GM19099 (cell line): Measurements from ENCODE around the gene NCF4.

Experiments
- POLR2A ChIP-seq: IDR thresholded peaks from 3 replicates; pipeline ENCODE4 v1.6.1; 2011; ENCODE audit warnings: low read depth; ENCODE audit not compliant: insufficient read length; ENCODE audit errors: extremely low read depth

Gene NCF4

DNA sequence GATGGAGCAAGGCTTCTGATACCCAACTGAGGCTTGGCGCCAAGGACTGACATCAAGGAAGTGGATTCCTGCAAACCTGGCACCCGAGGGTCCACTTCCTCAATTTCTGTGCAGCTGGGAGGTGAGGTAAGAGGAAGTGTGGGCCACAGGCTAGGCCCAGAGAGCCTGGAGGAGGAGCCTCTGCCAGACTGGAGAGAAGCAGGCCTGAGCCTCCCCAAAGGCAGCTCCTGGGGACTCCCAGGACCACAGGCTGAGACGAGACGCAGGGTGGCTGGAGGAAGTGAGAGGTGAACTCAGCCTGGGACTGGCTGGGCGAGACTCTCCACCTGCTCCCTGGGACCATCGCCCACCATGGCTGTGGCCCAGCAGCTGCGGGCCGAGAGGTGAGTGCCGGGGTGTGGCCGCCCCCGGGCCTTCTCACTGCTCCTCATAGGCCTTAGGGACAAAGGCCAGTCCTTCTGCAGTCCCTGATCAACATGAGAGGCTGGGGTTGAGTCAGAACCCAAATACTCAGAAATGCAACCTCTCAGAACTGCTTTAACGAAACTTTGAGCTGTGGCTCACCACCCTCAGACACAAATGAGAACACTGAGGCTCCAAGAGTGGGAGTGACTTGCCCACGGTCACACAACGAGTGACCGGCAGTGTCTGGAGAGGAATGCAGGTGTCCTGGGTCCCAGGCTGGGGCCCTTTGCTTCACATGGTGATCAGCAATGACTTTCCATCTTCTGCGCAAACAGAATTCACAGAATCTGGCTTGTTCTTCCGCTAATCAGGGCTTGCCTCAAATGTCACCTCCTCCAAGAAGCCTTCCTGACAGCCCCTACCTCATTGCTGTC lies at the start of gene NCF4:
Gene NCF4 (plus strand): TSS at position 186 of the 839 bp plus-strand sequence. CDS start 166 bp downstream, at position 352.
- peak; percentile 84 for TF ChIP-seq POLR2A

GRCh38 chr22:36811094-36811800 lies 49.6 kb upstream of the NCF4 start:
- no peak for TF ChIP-seq POLR2A

DNA sequence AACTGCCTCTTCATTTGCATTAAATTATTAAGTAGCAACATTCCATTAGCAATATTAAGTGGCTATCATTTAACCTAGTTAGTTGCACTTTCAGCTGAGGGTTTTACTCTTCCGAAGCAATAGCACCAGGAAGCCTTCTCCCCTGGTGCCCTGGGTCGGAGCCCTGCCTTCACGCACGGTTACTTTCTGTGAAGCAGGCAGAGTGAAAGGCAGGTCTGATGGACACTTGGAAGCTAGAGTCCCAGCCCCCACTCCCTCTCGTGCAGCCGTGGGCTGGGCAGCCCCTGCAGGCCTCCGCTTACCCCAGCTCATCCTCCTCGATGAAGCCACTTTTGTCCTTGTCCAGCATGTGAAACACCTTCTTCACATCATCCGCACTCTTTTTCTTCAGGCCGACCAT lies 46.0 kb upstream of the NCF4 start:
- no peak for TF ChIP-seq POLR2A

DNA sequence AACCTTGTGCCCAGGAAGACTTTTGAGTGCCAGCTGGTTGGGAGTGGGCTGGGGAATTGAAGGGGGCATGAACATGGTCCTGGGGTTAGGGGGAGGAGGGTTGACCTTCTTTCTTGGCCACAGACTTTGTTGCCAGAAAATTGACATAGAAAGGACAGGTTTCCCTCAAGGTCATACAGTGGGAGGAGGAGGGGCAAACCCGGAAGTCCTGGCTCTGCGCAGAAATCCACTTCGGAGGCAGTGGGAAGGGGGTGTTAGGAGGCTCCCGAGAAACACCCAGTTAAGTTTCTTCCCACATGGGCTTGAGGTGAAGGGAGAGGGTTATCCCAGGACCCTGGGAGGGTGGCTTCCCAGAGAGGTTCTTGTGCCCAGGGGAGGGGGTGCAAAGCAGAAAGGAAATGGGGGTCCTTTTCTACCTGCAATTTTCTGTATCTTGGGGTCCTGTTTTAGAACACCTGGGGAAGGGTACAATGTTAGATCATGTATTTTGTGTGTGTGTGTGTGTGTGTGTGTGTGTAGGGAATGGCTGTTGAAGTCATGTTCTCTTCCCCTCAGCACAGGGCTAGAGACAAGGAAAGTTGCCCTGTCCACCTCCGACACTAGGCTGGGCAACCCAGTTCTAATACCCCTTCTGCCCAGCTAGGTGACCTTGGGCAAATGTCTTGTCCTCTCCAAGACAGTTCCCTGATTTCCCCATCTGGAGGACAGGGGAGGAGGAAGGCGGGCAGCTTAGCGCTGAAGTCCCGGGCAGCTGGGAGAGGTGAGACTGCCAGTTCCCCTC lies 45.1 kb upstream of the NCF4 start:
- TF ChIP-seq POLR2A, result no peak

- no peak for TF ChIP-seq POLR2A
These were observed 44.5 kb upstream of the NCF4 start for GRCh38 chr22:36816339-36816635.

DNA sequence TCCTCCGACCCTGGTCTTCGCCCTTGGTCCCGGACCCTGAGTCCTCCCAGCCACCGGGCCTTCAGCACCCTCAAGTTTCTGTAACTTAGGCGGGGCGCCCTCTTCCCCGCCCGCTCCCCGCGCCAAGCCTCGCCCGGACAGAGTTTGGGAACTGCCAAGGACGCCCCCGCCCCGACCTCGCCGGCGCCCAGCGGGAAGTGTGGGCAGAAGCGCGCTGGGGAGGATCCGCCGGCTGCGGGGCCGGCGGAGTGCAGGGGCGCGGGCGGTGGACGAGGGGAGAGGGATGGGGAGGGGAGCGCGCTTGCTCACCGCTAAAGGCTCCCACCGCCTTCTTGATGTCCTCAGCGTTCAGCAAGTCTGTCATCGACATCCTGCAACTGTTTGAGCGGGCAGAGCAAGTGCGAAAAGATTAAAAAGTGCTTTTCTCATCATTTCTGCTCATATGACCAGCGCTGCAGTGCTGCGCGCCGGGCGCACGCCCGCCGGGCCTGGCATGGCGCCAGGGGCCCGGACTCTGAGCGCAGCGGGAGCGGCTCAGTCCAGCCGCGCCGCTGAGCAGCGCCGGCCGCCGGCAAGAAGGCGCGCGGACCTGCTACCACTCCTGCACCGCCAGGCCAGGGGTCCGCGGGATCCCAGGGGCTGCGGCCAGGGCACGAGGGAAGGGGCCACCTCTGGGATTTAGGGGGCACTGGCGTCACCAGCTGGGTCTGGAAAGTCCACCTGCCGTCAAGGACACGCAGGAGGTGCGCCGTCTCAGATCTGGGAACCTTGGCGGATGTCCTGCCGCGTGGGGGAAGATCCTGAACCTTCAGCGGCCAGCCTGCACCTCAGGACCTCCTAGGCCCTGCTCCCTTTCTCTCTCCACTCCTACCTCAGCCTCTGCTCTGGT lies 43.9 kb upstream of the NCF4 start, which contains the start of gene PVALB:
Gene PVALB (minus strand): TSS at position 400 of the 889 bp plus-strand sequence. CDS start 30 bp downstream, at position 370.
- no peak for TF ChIP-seq POLR2A

GRCh38 chr22:36817525-36817848 lies 43.3 kb upstream of the NCF4 start:
- TF ChIP-seq POLR2A, result no peak

- no peak for TF ChIP-seq POLR2A
These were observed 42.7 kb upstream of the NCF4 start for GRCh38 chr22:36818010-36818642.

DNA sequence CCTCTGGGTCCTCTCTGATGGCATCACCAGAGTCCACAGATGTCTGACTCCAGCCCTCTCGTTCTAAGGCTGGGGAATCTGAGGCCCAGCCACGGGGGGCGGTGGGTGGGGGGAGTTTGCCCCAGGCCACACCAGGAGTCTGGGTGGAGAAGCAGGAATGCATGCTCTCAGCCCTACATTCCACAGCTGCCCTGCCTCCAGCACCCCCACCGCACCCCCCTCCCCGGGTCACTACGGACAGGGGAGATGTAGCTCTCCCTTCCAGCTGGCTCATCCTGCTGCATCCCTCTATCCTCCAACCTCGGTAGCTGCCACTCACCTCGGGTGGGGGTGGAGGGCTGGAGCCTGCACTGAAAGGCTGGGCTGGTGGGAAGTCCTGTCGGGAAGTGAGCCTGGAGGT lies 41.7 kb upstream of the NCF4 start:
- TF ChIP-seq POLR2A, result no peak

GRCh38 chr22:36822581-36822980 lies 38.2 kb upstream of the NCF4 start:
- no peak for TF ChIP-seq POLR2A

DNA sequence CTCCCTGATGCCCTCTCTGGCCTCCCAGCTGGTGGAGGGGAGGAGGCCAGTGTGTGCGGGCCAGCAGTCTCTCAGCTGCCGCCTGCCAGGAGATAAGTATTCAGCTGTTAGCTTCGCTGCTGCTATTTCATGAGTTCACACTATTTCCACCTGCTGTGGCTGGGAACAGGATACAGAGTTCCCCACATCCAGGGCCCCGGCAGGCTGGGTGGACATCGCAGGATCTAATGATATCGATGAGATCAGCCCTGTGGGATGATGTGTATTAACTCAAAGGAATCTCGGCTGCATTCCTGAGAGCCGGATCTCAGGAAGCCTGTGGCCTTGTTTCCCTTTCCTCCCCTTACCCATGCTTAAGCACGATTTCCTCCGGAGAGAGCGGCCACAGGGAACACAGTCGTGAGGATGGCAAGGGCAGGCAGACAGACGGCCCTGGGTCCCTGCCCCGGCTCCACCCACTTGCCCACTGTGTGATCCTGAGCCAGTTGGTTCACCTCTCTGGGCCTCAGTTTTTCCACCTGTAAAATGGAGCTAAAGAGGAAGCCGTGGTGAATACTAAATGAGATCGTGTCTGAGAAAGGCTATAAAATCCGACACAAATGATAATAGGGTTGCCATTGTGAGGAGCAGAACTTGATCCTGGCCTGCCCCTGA lies 37.5 kb upstream of the NCF4 start:
- TF ChIP-seq POLR2A, result no peak

- TF ChIP-seq POLR2A, result no peak
These were observed 36.2 kb upstream of the NCF4 start for GRCh38 chr22:36824655-36825054.

- TF ChIP-seq POLR2A, result no peak
These were observed 34.5 kb upstream of the NCF4 start for GRCh38 chr22:36826262-36826661.

GRCh38 chr22:36828815-36829214 lies 32.0 kb upstream of the NCF4 start:
- TF ChIP-seq POLR2A, result no peak
